NCI-H1694 (cell line): ENCODE results near the gene CCDC154.
"Not testable (repeated sequence)": the region's sequence is repeated elsewhere in the genome, so short reads cannot be mapped to it uniquely, and the experiment has no call there.

ENCODE experiments used
- DNase-seq: peaks from one replicate; lab custom pipeline; 2025; lab: John Stamatoyannopoulos, UW

Gene CCDC154

DNA sequence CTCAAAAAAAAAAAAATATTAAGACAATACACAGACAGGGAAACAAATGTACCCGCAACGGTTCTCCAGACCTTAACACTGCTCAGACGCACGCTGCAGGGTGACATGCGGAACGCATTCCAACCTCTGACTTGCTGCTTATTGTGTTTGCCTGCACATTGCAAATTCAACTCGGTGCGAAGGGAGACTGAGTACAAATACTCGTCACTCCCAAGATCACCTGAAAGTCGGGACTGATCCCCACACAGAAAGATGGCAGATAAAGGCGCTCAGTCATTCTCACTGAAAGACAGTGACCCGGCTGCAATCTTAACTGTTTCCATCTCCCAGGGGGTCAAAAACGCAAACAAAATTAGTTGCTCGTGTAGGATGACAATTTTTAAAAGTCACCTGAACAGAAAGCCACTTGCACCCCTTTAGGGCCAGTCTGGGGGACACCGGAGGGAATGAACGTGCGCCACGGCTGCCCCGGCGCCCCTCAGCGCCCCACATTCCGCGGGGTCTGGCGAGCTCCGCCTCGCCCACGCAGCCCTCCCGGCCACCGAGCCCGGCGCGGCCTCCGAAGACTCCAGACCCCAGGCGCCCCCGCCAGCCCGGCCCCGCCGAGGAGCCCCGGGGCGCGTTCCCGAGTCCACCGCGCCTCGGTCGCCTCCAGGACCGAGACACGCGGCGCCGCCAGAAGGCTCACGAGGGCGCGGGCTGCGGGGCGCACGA is 29.9 kb upstream of the CCDC154 start:
- DNase-seq: no peak

GRCh38 chr16:1472974-1473373 is 28.6 kb upstream of the CCDC154 start:
- DNase-seq: no peak

GRCh38 chr16:1471569-1472194 is 27.3 kb upstream of the CCDC154 start:
- no peak for DNase-seq

GRCh38 chr16:1470481-1471251 is 26.3 kb upstream of the CCDC154 start:
- DNase-seq: no peak

DNA sequence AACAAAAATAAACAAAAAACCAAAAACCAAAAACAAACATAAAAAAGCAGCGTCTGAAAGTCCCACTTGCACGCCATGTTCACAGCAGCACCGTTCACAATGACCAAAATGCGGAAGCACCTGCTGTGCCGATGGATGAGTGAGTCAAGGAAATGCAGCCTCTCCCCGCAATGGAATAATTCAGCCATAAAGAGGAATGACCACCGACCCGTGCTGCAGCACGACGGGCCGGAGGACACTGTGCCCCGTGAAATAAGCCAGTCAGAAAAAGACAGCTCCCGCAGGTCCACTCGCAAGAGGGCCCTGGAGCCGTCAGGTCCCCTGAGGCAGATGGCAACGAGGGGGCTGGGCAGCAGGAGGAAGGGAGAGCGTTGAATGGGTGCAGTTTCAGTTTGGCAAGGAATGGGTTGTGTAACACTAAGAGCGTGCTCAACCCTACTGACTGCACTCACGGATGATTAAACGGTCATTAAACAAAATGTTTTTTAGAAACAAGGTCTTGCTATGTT is 25.4 kb upstream of the CCDC154 start:
- no peak for DNase-seq

- not testable (repeated sequence) for DNase-seq
Observed at GRCh38 chr16:1469141-1469540, 24.8 kb upstream of the CCDC154 start.

- no peak for DNase-seq
Observed at GRCh38 chr16:1468426-1468810, 24.1 kb upstream of the CCDC154 start.

DNA sequence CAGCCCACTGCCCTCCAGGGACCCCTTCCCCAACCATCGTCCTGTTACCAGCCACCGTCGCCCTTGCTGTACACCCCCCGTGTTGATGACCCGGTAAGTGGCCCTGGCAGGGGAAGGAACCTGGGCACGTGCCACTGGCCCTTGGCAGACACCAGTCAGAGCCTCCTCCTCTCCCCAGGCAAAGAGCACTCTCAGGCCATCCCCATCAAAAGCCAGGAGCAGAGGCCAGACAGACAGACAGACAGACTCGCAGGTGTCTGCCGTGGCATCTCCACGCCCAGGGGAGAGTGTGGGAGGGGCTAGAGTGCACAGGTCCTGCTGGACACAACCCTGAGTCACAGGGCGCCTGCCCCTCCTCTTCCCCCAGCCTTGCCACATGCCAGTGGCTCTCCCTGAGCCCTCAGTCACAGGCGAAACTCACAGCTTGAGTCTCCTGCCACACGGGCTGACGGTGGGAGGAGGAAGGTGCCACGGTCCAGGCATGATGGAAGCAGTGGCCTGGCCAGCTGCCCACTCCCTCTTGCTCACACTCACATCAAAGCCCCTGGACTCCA is 22.7 kb upstream of the CCDC154 start:
- no peak for DNase-seq

- no peak for DNase-seq
Observed at GRCh38 chr16:1466054-1466453, 21.7 kb upstream of the CCDC154 start.

- DNase-seq: no peak
Observed at GRCh38 chr16:1465567-1465915, 21.2 kb upstream of the CCDC154 start.

DNA sequence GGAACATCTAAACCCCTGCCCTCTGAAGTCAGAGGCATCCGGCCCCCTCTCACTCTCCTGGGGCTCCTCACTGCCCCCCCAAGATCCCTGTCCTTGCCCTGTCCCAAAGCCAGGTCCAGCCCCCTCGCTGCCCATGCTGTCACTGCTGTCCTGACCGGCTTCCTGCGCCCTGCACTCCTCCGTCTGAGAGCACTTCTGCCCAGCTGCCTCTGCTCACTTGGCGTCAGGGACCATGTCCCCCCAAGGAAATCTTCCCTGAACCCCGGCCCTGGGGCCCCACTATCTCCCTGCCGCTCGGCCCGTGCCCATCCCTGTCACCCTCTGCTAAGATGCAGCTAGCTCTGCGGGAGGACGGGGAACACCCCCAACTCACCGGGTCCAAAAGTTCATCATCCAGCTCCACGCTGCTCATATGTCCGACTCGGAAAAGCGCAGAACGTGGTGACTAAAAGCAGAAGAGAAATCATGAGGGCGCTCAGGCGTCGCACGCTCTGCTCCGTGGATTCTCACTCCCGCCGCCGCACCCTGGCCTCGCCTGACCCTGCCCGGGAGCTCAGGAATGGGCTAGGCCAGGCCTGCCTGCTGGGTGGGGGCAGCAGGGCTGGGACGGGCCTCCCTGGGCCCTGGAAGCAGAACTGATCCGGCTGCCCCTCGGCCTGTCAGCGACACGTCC is 20.7 kb upstream of the CCDC154 start:
- DNase-seq: no peak

DNA sequence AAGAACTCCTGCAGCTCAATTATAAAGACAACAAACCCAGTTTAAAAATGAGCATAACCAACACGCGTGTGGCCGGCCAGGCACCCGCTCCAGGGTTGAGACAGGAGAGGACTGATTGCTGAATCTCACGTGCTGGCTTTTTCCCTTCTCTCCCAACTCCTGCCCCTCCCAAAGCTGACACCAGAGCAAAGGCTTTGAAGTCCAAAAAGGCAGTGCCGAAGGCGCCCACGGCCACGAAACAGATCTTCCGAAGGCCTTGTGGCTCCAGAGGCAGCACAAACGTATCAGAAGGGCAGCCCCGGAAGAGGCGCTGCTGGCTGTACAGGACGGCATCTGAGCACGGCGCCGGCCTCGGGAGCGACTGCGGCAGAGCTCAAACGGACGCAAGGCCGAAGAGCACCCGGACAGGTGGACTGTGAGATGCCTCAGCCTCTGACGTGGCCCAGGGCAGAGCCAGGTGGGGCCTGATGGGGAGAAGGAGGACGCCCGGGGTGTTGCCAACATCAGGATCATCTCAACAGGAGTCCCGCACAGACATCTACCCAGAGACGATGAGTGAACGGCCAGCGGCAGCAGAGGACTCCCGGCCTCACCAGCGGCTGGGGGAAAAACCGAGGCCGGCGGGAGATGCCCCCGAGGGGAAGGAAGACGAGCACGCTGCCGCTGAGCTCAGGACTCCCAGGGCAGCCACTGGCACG is 20.0 kb upstream of the CCDC154 start:
- no peak for DNase-seq

DNA sequence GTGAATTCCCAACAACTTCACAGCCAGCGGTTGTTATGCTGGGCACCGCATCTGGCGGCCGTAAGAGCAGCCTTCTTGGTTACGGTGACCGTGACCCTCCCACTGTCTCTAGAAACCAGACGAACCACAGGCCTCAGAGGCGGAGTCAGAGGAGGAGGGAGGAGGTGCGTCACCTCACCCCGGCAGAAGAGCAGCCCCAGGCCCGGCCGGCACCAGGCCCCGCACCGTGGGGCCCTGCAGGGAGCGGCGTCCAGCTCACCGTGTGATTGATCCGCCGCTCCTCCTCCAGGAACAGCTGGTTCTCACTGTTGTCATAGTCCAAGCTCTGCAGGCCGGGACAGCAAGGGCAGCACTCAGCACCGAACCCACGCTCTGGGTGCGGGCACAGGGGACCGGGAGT is 16.8 kb upstream of the CCDC154 start:
- DNase-seq: no peak

DNA sequence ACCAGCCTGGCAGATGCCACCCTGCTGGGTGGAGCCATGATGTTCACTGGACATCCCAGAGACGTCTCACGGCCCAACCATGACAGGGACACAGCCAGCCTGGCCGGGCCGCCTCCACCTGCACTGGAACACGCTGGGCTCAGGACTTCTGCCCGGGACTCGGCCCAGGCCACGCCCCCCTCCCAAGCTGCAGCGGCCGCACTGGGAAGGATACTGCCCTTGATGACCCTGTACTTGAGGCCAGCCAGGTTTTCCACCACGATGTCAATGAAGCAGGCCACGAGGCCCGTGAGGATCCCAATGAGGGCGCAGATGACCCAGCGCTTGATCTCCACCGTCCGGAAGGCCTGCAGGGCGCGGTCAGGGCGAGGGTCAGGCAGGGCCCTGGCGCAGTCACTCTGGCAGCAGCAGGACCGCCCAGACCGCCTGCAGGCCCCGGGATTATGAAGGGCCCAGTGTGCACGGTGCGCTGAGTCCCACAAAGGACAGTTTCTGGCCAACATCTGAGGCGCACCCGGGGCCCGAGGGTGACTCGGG is 16.3 kb upstream of the CCDC154 start:
- DNase-seq: no peak

DNA sequence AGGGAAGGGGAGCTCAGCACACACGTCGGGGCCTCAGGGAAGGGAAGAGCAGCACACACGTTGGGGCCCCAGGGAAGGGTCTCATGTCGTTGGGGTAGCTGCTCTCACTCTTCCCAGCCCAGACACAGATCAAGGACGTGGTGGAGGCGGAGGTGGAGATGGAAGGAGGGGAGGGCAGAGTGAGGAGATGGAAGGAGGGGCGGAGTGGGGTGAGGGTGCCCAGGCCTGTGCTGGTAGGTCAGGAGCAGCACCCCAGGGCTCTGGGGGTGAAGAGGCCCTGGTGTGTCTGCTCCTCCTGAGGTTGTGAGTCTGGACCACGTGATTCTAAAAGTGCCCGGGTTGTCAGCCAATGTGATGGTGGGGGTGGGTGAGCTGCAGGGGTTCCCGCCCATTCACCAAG is 15.6 kb upstream of the CCDC154 start:
- no peak for DNase-seq

GRCh38 chr16:1458977-1459341 is 14.6 kb upstream of the CCDC154 start:
- DNase-seq: no peak

- no peak for DNase-seq
Observed at GRCh38 chr16:1458336-1458976, 14.1 kb upstream of the CCDC154 start.

DNA sequence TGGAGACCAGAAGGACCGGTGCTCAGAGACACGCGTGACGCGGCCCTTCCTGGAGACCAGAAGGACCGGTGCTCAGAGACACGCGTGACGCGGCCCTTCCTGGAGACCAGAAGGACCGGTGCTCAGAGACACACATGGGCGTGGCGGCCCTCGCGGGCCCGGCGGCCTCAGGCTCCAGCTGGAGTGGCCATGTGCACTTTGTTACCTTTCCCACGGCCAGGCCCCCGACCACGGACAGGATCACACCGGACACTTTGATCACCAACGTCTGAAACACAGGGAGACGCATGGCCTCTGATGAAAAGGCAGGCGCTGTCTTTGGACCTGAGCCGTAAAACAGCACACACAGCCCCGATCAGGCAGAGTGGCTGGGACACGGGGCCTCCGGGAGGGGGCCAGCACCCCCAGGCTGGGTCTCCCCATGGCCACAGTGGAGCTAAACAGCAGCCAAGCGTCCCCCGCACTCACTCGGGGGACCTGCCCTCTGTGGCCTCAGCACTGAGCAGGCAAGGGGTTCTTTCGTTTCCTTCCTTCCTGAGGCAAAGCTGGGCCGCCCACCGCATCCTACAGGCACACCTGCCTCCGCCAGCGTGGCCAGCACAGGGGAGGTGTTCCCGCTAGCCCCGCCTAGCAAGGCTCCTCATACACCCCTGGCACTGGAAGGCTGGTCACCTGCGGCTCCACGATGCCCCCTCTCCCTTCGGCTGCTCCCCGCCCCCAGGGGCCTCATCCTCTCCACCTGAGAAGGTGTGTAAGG is 13.3 kb upstream of the CCDC154 start:
- DNase-seq: no peak

- DNase-seq: no peak
Observed at GRCh38 chr16:1456951-1457350, 12.6 kb upstream of the CCDC154 start.
